Adrenal gland (tissue), 5 donors: ENCODE results near the gene ANTKMT.

Experiments used
- POLR2A ChIP-seq, 2 donors: fragments of 450-650 bp; IDR thresholded peaks; one replicate each; pipeline ENCODE4 v1.6.1; 2017; ENCODE audit warnings: antibody characterized with exemption in 2 of 2, mild to moderate bottlenecking in 2 of 2, moderate library complexity in 1 of 2
- TF ChIP-seq, protein P1 (sequence below), 6 experiments: fragments of 450-650 bp in 4 of 6; fragments of 200-600 bp in 2 of 6; sonication (generic) in 1 of 6; IDR thresholded peaks; 1 replicate in 5 of 6; 2 replicates in 1 of 6; pipeline versions ENCODE4 v1.5.1 to v1.8.0; 2016 to 2021; ENCODE audit warnings: antibody characterized with exemption in 6 of 6, mild to moderate bottlenecking in 2 of 6, moderate library complexity in 1 of 6
- donor health status: DM: no; HTN: no; CAD: no.

DNA sequence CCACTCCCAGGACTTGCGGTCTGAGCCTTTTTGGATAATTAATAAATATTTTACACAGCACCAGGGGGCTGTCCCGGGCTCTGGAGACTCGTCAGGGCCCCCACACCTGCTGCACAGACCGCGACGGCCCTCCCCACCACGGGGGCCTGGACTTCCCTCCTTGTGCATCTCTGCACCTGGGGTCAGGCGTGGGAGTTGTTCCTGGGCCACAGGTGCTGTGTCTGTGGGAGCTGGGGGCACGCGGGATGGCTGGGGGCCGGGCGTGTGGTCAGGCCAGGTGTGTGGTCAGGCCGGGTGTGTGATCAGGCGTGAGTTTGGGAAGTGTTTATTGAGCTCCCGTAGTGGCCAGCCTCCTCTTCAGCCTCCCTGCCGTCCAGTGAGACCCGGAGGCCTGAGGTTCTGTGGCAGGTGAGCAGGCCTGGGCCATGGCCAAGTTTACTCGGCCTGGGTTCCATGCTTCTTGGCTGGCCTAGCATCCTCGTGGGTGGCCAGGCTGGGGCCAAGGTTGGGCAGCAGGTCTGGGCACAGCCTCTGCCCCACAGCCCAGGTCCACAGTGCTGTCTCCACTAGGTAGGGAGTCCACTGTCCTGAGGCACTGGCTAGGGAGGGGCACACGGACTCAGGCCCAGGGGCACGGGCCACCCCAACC, 42.6 kb upstream of the ANTKMT start:
- TF ChIP-seq POLR2A (IDR thresholded peaks at IDR 0.05) = no peak
- TF ChIP-seq, protein P1, sequence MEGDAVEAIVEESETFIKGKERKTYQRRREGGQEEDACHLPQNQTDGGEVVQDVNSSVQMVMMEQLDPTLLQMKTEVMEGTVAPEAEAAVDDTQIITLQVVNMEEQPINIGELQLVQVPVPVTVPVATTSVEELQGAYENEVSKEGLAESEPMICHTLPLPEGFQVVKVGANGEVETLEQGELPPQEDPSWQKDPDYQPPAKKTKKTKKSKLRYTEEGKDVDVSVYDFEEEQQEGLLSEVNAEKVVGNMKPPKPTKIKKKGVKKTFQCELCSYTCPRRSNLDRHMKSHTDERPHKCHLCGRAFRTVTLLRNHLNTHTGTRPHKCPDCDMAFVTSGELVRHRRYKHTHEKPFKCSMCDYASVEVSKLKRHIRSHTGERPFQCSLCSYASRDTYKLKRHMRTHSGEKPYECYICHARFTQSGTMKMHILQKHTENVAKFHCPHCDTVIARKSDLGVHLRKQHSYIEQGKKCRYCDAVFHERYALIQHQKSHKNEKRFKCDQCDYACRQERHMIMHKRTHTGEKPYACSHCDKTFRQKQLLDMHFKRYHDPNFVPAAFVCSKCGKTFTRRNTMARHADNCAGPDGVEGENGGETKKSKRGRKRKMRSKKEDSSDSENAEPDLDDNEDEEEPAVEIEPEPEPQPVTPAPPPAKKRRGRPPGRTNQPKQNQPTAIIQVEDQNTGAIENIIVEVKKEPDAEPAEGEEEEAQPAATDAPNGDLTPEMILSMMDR (IDR thresholded peaks at IDR 0.05) = no peak
